Prostate gland (tissue), 2 donors: Measurements from ENCODE around the gene PRDM16.

Experiments
- POLR2A ChIP-seq: fragments of 450-650 bp; IDR thresholded peaks from one replicate; pipeline ENCODE4 v1.6.1; 2016; ENCODE audit warnings: antibody characterized with exemption, mild to moderate bottlenecking
- TF ChIP-seq, protein P1 (sequence below), 4 experiments: fragments of 200-600 bp in 2 of 4; fragments of 450-650 bp in 2 of 4; sonication (generic) in 2 of 4; IDR thresholded peaks; 1 replicate in 3 of 4; 2 replicates in 1 of 4; pipeline ENCODE4 v1.5.1; 2016 to 2019; ENCODE audit warnings: antibody characterized with exemption in 4 of 4, mild to moderate bottlenecking in 2 of 4, moderate library complexity in 2 of 4

DNA sequence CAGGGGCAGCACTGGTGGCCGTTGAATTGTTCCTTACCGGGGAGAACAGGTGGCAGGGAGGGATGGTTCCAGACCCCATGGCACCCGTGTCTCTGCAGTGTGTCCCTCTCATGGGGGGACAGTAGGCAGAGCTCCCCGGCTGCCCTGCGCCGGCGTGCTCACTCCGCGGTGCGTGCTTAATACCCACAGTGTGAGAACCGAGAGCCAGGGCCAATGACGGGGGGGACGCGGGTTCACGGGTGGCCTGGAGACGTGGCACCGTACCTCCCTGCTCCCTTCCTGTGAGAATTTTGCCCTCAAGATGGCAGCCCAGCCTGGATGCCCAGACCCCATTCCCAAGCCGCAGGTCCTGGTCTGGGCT lies 47.1 kb downstream of the PRDM16 start:
- TF ChIP-seq, protein P1, sequence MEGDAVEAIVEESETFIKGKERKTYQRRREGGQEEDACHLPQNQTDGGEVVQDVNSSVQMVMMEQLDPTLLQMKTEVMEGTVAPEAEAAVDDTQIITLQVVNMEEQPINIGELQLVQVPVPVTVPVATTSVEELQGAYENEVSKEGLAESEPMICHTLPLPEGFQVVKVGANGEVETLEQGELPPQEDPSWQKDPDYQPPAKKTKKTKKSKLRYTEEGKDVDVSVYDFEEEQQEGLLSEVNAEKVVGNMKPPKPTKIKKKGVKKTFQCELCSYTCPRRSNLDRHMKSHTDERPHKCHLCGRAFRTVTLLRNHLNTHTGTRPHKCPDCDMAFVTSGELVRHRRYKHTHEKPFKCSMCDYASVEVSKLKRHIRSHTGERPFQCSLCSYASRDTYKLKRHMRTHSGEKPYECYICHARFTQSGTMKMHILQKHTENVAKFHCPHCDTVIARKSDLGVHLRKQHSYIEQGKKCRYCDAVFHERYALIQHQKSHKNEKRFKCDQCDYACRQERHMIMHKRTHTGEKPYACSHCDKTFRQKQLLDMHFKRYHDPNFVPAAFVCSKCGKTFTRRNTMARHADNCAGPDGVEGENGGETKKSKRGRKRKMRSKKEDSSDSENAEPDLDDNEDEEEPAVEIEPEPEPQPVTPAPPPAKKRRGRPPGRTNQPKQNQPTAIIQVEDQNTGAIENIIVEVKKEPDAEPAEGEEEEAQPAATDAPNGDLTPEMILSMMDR (IDR thresholded peaks at IDR 0.05) = no peak
- TF ChIP-seq POLR2A = no peak
